Ishikawa (cell line): Measurements from ENCODE around the gene NR1I3.

Experiments used
- CEBPB ChIP-seq: IDR thresholded peaks from 2 replicates; pipeline ENCODE4 v1.6.1; 2012
- CREB1 ChIP-seq: IDR thresholded peaks from 2 replicates; pipeline ENCODE4 v1.6.1; 2012; ENCODE audit warnings: low read depth
- EGR1 ChIP-seq: IDR thresholded peaks from 2 replicates; pipeline ENCODE4 v1.6.1; 2012
- EP300 ChIP-seq: IDR thresholded peaks from 2 replicates; pipeline ENCODE4 v1.6.1; 2012; ENCODE audit warnings: borderline replicate concordance
- FOXM1 ChIP-seq: IDR thresholded peaks from 2 replicates; pipeline ENCODE4 v1.6.1; 2012; ENCODE audit warnings: low read depth, borderline replicate concordance
- MAX ChIP-seq: IDR thresholded peaks from 2 replicates; pipeline ENCODE4 v1.6.1; 2012
- NFIC ChIP-seq: IDR thresholded peaks from 2 replicates; pipeline ENCODE4 v1.6.1; 2012
- RAD21 ChIP-seq: IDR thresholded peaks from 2 replicates; pipeline ENCODE4 v1.6.1; 2012; ENCODE audit warnings: low read depth
- REST ChIP-seq: IDR thresholded peaks from 2 replicates; pipeline ENCODE4 v1.6.1; 2012; ENCODE audit warnings: low read depth, mild to moderate bottlenecking
- TAF1 ChIP-seq: IDR thresholded peaks from 2 replicates; pipeline ENCODE4 v1.6.1; 2012; ENCODE audit warnings: low read depth, mild to moderate bottlenecking
- TCF12 ChIP-seq: IDR thresholded peaks from 2 replicates; pipeline ENCODE4 v1.6.1; 2012; ENCODE audit warnings: low read depth
- TEAD4 ChIP-seq: IDR thresholded peaks from 2 replicates; pipeline ENCODE4 v1.6.1; 2012
- USF1 ChIP-seq: IDR thresholded peaks from 2 replicates; pipeline ENCODE4 v1.6.1; 2012
- YY1 ChIP-seq: IDR thresholded peaks from 2 replicates; pipeline ENCODE4 v1.6.1; 2012; ENCODE audit warnings: low read depth
- ZBTB7A ChIP-seq: IDR thresholded peaks from 2 replicates; pipeline ENCODE4 v1.6.1; 2012; ENCODE audit warnings: low read depth

The NR1I3 gene

GRCh38 chr1:161250829-161251228 is 12.8 kb upstream of the NR1I3 start:
- TF ChIP-seq NFIC: no peak
- no peak for TF ChIP-seq CEBPB
- TF ChIP-seq USF1: no peak
- TF ChIP-seq FOXM1: no peak
- TF ChIP-seq EGR1: no peak
- no peak for TF ChIP-seq REST
- TF ChIP-seq TEAD4: no peak

GRCh38 chr1:161244888-161245287 is 6.9 kb upstream of the NR1I3 start:
- TF ChIP-seq EGR1 (no peak), CREB1 (no peak), RAD21 (no peak), CEBPB (no peak), NFIC (no peak), TAF1 (no peak), YY1 (no peak), TEAD4 (no peak), EP300 (no peak), ZBTB7A (no peak), USF1 (no peak), REST (no peak), MAX (no peak), FOXM1 (no peak), TCF12 (no peak)

GRCh38 chr1:161242313-161242712 is 4.3 kb upstream of the NR1I3 start:
- TF ChIP-seq USF1: no peak
- TF ChIP-seq REST: no peak
- no peak for TF ChIP-seq EGR1
- no peak for TF ChIP-seq CREB1
- no peak for TF ChIP-seq TCF12
- TF ChIP-seq YY1: no peak
- TF ChIP-seq TAF1: no peak
- no peak for TF ChIP-seq ZBTB7A
- no peak for TF ChIP-seq MAX
- no peak for TF ChIP-seq RAD21
- TF ChIP-seq FOXM1: no peak
- no peak for TF ChIP-seq EP300
- no peak for TF ChIP-seq CEBPB
- no peak for TF ChIP-seq TEAD4
- no peak for TF ChIP-seq NFIC

GRCh38 chr1:161241682-161242081 is 3.7 kb upstream of the NR1I3 start:
- no peak for TF ChIP-seq TEAD4
- TF ChIP-seq EP300: no peak
- TF ChIP-seq RAD21: no peak
- TF ChIP-seq USF1: no peak
- TF ChIP-seq NFIC: no peak
- no peak for TF ChIP-seq MAX
- TF ChIP-seq CEBPB: no peak
- TF ChIP-seq YY1: no peak
- TF ChIP-seq REST: no peak
- TF ChIP-seq EGR1: no peak
